GM23338 (cell line): ENCODE results near the gene F8A1. TPM values are rescaled to one million over a fixed set of nuclear protein-coding genes. Genes with fewer than 3 reads are reported as not detected.
"Not testable (repeated sequence)": the region's sequence is repeated elsewhere in the genome, so short reads cannot be mapped to it uniquely, and the experiment has no call there.

Source experiments
- ATAC-seq: fragments of 200-7000 bp; cut with Tn5 transposase; 3 replicates; pipeline ENCODE4 v1.9.1; 2020
- DNase-seq: peaks from one replicate; pipeline ENCODE4 v3.0.0-alpha.2; 2015; ENCODE audit warnings: low spot score
- H2AFZ ChIP-seq: fragments of 200-600 bp; sonication (generic); 2 replicates; pipeline ENCODE4 v1.8.0; 2016; ENCODE audit warnings: antibody characterized with exemption, mild to moderate bottlenecking, moderate library complexity
- H3F3A ChIP-seq: fragments of 200-600 bp; sonication (generic); replicated peaks from 2 replicates; pipeline ENCODE4 v1.8.0; 2017; ENCODE audit warnings: antibody characterized with exemption, mixed run types, low read depth
- H3K27ac ChIP-seq: fragments of 200-600 bp; sonication (generic); 2 replicates; pipeline ENCODE4 v1.6.1; 2016; ENCODE audit warnings: low read depth
- H3K27me3 ChIP-seq: fragments of 200-600 bp; sonication (generic); 2 replicates; pipeline ENCODE4 v1.8.0; 2016; ENCODE audit warnings: mild to moderate bottlenecking, mixed run types, moderate library complexity; ENCODE audit not compliant: insufficient read depth
- H3K36me3 ChIP-seq: fragments of 200-600 bp; sonication (generic); 2 replicates; pipeline ENCODE4 v1.8.0; 2016; ENCODE audit warnings: mild to moderate bottlenecking; ENCODE audit not compliant: insufficient read depth
- H3K4me1 ChIP-seq: fragments of 200-600 bp; sonication (generic); 2 replicates; pipeline ENCODE4 v1.8.0; 2016; ENCODE audit warnings: mild to moderate bottlenecking, moderate library complexity; ENCODE audit not compliant: insufficient read depth
- H3K4me2 ChIP-seq: fragments of 200-600 bp; sonication (generic); 2 replicates; pipeline ENCODE4 v1.7.1; 2017; ENCODE audit warnings: mixed run types
- H3K4me3 ChIP-seq: fragments of 200-600 bp; sonication (generic); 2 replicates; pipeline ENCODE4 v1.6.1; 2016; ENCODE audit warnings: mixed run types
- H3K79me2 ChIP-seq: fragments of 200-600 bp; sonication (generic); replicated peaks from 2 replicates; pipeline ENCODE4 v1.8.0; 2017; ENCODE audit warnings: mild to moderate bottlenecking; ENCODE audit not compliant: insufficient read depth
- H3K9me2 ChIP-seq: fragments of 200-600 bp; sonication (generic); 2 replicates; pipeline ENCODE4 v1.8.0; 2017; ENCODE audit not compliant: insufficient read depth
- H4K20me1 ChIP-seq: fragments of 200-600 bp; sonication (generic); replicated peaks from 2 replicates; pipeline ENCODE4 v1.8.0; 2017; ENCODE audit warnings: mild to moderate bottlenecking; ENCODE audit not compliant: insufficient read depth
- H3K27ac Mint-ChIP-seq: 2 replicates; pipeline ENCODE4 v1.8.0; 2020; ENCODE audit warnings: inconsistent platforms, mild to moderate bottlenecking, moderate library complexity, mixed read lengths
- H3K27me3 Mint-ChIP-seq: 3 replicates; pipeline ENCODE4 v1.8.0; 2022; ENCODE audit warnings: low read depth, mild to moderate bottlenecking, moderate library complexity, mixed read lengths, inconsistent platforms; ENCODE audit not compliant: insufficient read depth, poor library complexity
- H3K36me3 Mint-ChIP-seq: 3 replicates; pipeline ENCODE4 v1.8.0; 2021; ENCODE audit warnings: low read depth, mild to moderate bottlenecking, inconsistent platforms, moderate library complexity, mixed read lengths
- H3K4me1 Mint-ChIP-seq: 3 replicates; pipeline ENCODE4 v1.8.0; 2020; ENCODE audit warnings: mild to moderate bottlenecking, inconsistent platforms, mixed read lengths
- H3K4me3 Mint-ChIP-seq: 3 replicates; pipeline ENCODE4 v1.8.0; 2021; ENCODE audit warnings: moderate library complexity, mild to moderate bottlenecking, inconsistent platforms, mixed read lengths
- H3K9me3 Mint-ChIP-seq: 3 replicates; pipeline ENCODE4 v1.8.0; 2020; ENCODE audit warnings: moderate library complexity, mild to moderate bottlenecking, inconsistent platforms, mixed read lengths
- CREB1 ChIP-seq: fragments of 250-450 bp; sonication (Bioruptor Pico); IDR thresholded peaks from 2 replicates; pipeline ENCODE4 v1.5.0; 2020; ENCODE audit warnings: low read depth, mild to moderate bottlenecking, moderate library complexity
- EZH2phosphoT487 ChIP-seq: fragments of 200-600 bp; sonication (generic); IDR thresholded peaks from one replicate; pipeline ENCODE4 v1.8.1; 2018; ENCODE audit warnings: antibody characterized with exemption; ENCODE audit not compliant: unreplicated experiment
- JUNB ChIP-seq: IDR thresholded peaks from one replicate; pipeline ENCODE4 v1.6.1; 2016; ENCODE audit warnings: antibody characterized with exemption; ENCODE audit not compliant: unreplicated experiment
- NANOG ChIP-seq: IDR thresholded peaks from 2 replicates; pipeline ENCODE4 v1.6.1; 2016; ENCODE audit warnings: antibody characterized with exemption, borderline replicate concordance
- ZNF114 ChIP-seq: fragments of 250-450 bp; sonication (Bioruptor Pico); IDR thresholded peaks from 2 replicates; pipeline ENCODE4 v1.5.0; 2020; ENCODE audit warnings: mild to moderate bottlenecking, moderate library complexity
- ZNF331 ChIP-seq: fragments of 250-450 bp; sonication (Bioruptor Pico); IDR thresholded peaks from 2 replicates; pipeline ENCODE4 v1.5.0; 2020; ENCODE audit warnings: low read depth, mild to moderate bottlenecking, moderate library complexity
- ZNF462 ChIP-seq: fragments of 250-450 bp; sonication (Bioruptor Pico); IDR thresholded peaks from 2 replicates; pipeline ENCODE4 v1.5.0; 2020; ENCODE audit warnings: mild to moderate bottlenecking, moderate library complexity
- polyA plus RNA-seq: library from polyadenylated mRNA; unstranded; fragments of >200 nt; fragmentation: Nextera tagmentation; extraction: Ambion mirVana; gene quantifications from 2 replicates; pipeline ENCODE4 v1.2.1, GENCODE V29; 2016
- total RNA-seq: library from RNA; depleted of rRNA; stranded (reverse); fragments of >200 nt; shearing (Covaris generic); gene quantifications from 2 replicates; pipeline ENCODE4 v1.2.3, GENCODE V29; 2014

Gene F8A1
- total and polyA plus RNA-seq, 2 experiments from 2014 or later = 19.0 to 26.0 TPM

DNA sequence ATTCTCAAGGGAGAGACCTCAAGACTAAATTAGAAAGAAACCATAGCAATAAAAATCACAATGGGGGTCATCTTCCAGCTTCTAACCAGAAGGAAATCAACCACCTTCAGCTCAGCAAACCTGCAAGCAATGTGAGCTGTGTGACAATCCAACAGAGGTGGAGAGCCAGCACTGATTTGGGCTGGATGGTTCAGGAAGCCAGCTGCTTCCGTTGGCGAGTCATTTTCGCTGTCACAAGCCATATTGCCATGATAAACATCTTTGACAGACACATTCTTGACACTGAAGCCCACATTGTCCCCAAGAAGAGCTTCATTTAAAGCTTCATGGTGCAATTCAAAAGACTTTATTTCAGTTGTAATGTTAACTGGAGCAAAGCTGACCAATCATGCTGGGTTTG is 22.7 kb downstream of the F8A1 start (continued):
- TF ChIP-seq ZNF462 = no peak
- TF ChIP-seq ZNF331 (CRISPR knock-in tag) = no peak
- no peak for TF ChIP-seq CREB1 (CRISPR knock-in tag)
- no peak for TF ChIP-seq JUNB
- no peak for TF ChIP-seq EZH2phosphoT487
- no peak for TF ChIP-seq ZNF114 (CRISPR knock-in tag)
- TF ChIP-seq NANOG = no peak

GRCh38 chrX:154910048-154910447 is 23.9 kb downstream of the F8A1 start:
- not testable (repeated sequence) for H2AFZ ChIP-seq

DNA sequence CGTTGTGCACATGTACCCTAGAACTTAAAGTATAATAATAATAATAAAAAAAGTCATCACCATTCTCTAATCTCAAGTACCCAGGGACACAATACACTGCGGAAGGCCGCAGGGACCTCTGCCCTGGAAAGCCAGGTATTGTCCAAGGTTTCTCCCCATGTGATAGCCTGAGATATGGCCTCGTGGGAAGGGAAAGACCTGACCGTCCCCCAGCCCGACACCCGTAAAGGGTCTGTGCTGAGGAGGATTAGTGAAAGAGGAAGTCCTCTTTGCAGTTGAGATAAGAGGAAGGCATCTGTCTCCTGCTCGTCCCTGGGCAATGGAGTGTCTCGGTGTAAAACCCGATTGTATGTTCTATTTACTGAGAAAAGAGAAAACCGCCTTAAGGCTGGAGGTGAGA is 24.4 kb downstream of the F8A1 start:
- not testable (repeated sequence) for H3K36me3 Mint-ChIP-seq, DNase-seq, H3K4me1 Mint-ChIP-seq, H3K27ac ChIP-seq, H3K4me2 ChIP-seq, H4K20me1 ChIP-seq, H3K27me3 Mint-ChIP-seq, H2AFZ ChIP-seq, H3F3A ChIP-seq, H3K4me3 Mint-ChIP-seq, H3K79me2 ChIP-seq, ATAC-seq, H3K36me3 ChIP-seq, H3K27me3 ChIP-seq, H3K4me3 ChIP-seq, H3K9me2 ChIP-seq, H3K27ac Mint-ChIP-seq, H3K4me1 ChIP-seq
- H3K9me3 Mint-ChIP-seq = peaks cover 29% of the 10 kb centered on the region

More at GRCh38 chrX:154910048-154910447, 23.9 kb downstream of the F8A1 start:
- not testable (repeated sequence) for H3K36me3 Mint-ChIP-seq, DNase-seq, H3K79me2 ChIP-seq, H3K36me3 ChIP-seq, H3K27ac Mint-ChIP-seq, H3K27me3 ChIP-seq, H3K4me2 ChIP-seq, H3K4me1 Mint-ChIP-seq, ATAC-seq, H3K4me1 ChIP-seq, H3K27me3 Mint-ChIP-seq, H3K27ac ChIP-seq, H3F3A ChIP-seq, H3K4me3 Mint-ChIP-seq, H4K20me1 ChIP-seq, H3K9me2 ChIP-seq, H3K4me3 ChIP-seq
- peaks cover 29% of the 10 kb centered on the region for H3K9me3 Mint-ChIP-seq
